UCSD-AML1 (cell line): Measurements from ENCODE around the gene SCN9A.
"Not testable (repeated sequence)": the region's sequence is repeated elsewhere in the genome, so short reads cannot be mapped to it uniquely, and the experiment has no call there.

Experiments used
- DNase-seq: peaks from one replicate; lab custom pipeline; 2025; ENCODE audit not compliant: unreplicated experiment; lab: John Stamatoyannopoulos, UW

SCN9A gene

DNA sequence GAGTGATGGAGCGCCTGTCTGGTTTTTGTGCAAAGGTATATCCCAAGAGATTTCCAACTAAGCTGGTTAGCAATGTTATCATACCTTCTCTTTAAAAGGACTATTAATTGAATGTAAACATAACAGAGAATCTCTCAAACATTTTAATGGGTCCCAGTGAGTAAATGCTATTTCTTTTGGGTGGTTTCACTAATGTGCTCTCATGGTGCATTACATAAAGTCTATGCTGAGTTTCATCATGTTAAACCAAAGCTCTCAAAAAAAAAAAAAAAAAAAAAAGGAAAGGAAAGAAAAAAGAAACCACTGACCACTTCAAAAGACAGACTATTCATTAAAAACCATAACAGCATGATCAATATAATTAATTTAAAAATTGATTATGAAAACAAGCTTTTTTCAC, 128.8 kb downstream of the SCN9A start:
- DNase-seq = no peak

GRCh38 chr2:166242309-166242708, 133.4 kb downstream of the SCN9A start:
- DNase-seq = no peak

DNA sequence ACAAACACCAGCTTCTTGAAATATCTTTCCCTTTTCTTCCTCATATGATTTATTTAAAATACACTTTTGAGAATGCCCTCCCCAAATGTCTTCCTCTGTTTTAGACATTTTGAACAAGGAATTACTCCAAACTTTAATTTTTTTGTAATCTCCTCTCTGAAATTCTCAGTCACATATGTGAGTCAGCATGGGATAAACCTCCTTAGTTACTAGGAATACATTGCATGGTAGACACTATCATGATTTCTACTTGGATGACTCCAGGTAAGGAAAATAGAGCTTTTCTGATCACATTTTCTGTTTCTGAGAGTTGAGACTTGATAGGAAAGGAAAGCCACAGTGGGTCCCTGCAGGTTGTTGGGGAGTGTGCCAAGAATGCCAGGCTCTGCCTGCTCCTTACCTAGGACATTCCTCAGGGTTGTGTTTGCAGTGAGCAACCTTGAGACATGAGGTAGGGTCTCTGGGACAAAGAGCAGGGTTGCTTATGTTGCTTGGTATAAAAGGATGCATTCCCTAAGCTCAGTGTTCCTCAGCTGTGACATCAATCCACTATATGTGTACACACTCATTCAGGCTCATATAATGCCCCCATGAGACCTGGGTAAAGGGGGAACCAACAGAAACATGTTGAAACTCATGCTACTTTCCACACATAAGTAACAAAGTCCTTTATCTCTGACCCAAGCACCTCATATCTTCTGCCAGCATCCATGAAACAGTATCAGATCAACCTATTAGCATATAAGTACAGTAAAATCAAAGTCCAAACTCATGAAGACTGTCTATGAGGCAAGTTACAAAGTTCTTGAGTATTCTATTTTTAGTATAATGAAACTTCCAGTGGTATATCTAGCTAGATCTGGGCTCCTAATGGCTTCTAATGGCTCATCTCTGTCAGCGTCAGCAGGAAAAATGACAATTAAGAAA, 135.1 kb downstream of the SCN9A start:
- no peak for DNase-seq

DNA sequence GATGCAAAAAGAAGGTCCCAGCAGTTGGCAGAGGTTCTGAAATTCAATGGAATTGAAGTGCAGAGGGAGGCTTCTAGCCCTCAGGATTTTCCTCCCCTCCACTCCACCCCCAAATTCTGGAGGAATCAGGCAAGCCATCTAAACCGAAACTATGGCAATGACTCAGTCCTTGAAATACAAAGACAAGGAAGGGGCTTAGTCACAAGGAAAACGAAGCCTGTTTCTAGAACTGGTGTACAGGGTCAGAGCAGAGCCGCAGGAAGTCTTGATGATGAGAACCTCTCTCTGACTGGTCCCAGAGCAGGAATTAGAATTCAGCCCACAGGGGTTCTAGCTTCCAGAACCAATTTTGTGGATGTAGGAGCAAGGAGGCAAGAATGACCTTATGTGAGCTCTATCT, 136.2 kb downstream of the SCN9A start:
- no peak for DNase-seq

GRCh38 chr2:166238176-166238575, 137.6 kb downstream of the SCN9A start:
- DNase-seq = no peak

- no peak for DNase-seq
Measured at GRCh38 chr2:166234112-166234846, 141.5 kb downstream of the SCN9A start.

- DNase-seq = no peak
Measured at GRCh38 chr2:166233244-166233643, 142.5 kb downstream of the SCN9A start.

- DNase-seq = no peak
Measured at GRCh38 chr2:166230724-166231070, 145.0 kb downstream of the SCN9A start.

DNA sequence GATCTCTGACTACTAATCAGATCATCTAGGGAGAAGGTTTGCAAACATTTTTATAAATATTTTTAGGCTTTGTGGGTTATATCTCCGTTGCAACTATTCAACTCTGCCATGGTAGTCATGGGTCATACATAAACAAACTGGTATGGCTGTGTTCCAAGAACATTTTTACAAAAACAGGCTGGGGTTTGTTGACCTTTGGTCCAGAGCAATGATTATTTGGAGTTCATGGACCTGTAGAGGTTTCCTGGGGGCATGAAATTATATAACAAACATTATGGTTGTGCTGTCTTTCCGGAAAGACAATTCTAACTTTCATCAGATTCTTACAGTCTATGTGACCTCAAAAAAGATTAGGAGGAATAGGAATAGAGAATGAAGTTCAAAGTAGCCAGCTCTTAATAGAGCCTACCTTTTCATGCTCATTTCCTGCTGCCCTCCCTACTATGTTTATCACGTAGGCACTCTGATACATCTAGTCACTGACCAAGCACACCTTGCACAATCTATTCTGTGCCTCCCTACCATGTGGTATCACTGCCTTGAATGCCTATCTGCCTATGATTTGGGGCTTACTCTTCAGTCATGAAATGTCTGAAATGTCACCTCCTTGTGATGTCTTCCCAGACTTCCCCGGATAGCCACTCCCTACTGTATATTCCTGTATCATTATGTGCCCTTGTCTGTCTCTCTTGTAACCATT, 145.6 kb downstream of the SCN9A start:
- no peak for DNase-seq

GRCh38 chr2:166229678-166230023, 146.1 kb downstream of the SCN9A start:
- DNase-seq = no peak

DNA sequence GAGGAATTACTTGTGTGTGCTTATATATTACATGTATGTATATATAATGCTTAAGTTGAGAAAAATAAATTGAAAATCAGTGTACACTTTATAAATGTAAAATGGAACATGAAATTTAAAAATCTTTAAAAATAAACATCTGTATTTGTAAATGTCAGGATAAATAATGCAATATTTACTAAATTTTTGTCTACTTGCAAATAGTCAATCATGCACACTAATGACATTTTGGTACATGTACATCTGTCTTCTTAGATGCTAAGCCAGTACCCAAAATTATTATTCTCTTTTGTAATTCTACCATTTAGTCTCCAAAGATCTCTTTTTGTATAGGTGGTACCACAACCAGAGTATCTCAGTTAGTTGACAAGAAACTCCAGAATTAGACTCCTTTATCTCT, 151.5 kb downstream of the SCN9A start:
- no peak for DNase-seq

GRCh38 chr2:166223298-166223697, 152.4 kb downstream of the SCN9A start:
- no peak for DNase-seq

- DNase-seq = no peak
Measured at GRCh38 chr2:166211079-166211478, 164.7 kb downstream of the SCN9A start.

DNA sequence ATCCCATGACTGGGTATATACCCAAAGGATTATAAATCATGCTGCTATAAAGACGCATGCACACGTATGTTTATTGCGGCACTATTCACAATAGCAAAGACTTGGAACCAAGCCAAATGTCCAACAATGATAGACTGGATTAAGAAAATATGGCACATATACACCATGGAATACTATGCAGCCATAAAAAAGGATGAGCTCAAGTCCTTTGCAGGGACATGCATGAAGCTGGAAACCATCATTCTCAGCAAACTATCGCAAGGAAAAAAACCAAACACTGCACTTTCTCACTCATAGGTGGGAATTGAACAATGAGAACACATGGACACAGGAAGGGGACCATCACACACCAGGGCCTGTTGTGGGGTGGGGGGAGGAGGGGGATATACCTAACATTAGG, 165.8 kb downstream of the SCN9A start:
- DNase-seq = not testable (repeated sequence)

- DNase-seq = not testable (repeated sequence)
Measured at GRCh38 chr2:166209367-166209766, 166.4 kb downstream of the SCN9A start.

DNA sequence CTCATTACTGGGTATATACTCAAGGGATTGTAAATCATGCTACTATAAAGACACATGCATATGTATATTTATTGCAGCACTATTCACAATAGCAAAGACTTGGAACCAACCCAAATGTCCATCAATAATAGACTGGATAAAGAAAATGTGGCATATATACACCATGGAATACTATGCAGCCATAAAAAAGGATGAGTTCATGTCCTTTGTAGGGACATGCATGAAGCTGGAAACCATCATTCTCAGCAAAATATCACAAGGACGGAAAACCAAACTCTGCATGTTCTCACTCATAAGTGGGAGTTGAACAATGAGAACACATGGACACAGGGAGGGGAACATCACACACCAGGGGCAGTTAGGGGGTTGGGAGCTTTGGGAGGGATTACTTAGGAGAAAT, 169.6 kb downstream of the SCN9A start:
- DNase-seq = not testable (repeated sequence)

DNA sequence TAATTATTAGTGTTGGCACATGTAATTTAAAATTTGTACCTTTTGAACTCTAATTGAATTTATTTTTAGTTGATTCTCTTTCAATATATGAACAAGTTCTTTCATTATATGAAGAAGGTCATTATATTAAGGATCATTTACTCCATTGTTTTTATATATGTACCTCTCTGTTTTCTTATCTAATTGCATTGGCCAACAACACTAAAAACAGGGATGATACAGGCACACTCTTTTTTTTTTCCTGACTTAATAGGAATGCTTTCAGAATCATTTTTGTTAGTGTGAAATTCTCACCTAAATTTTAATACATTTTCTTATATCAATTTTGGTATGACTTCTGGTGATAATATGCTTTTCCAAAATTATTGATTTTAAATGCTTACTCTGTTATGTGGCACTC, 173.0 kb downstream of the SCN9A start:
- no peak for DNase-seq

DNA sequence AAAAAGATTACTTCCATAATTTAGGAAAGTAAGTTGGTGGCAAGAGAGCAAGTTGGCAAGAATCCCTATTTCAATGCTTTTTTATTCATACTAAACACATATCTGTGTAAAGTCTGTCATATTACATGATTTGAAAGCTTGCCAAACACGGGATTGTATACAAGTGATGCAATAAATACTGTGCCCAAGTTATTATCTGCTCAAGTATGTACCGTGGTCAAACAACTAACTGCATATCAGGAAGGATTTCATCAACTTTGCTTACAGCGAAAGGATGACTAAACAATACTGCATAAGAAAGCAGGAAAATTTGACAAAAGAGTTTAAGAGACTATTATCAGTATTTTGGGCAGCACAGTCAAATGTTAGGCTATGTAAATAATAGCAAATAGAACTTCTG, 178.3 kb downstream of the SCN9A start:
- no peak for DNase-seq

GRCh38 chr2:166193407-166193806, 182.3 kb downstream of the SCN9A start:
- no peak for DNase-seq

- DNase-seq = no peak
Measured at GRCh38 chr2:166188084-166188483, 187.7 kb downstream of the SCN9A start.

DNA sequence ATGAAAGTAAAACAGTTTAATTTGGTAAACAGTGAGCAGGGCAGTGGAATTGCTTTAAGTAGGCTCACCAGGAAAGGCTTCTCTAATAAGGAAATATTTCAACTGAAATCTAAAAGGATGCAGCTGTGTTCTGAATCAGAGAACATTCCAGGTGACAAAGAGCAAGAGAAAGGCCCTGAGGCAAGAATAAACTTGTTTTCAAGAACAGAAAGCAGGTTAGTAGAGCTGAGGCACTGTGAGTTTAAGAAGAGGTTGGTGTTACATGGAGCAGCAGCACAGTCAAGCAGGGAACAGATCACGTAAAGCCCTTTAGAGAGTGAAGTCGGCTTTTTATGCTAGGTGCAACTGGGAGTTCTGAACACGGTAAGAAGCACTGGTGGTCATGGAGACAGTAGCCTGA, 191.0 kb downstream of the SCN9A start:
- DNase-seq = no peak

- DNase-seq = no peak
Measured at GRCh38 chr2:166181813-166182154, 194.0 kb downstream of the SCN9A start.
